NCI-H526 (cell line): Measurements from ENCODE around the gene DPP6.

Source experiments
- DNase-seq, 2 experiments: peaks; one replicate each; lab custom pipeline; 2025; lab: John Stamatoyannopoulos, UW

DPP6 gene

DNA sequence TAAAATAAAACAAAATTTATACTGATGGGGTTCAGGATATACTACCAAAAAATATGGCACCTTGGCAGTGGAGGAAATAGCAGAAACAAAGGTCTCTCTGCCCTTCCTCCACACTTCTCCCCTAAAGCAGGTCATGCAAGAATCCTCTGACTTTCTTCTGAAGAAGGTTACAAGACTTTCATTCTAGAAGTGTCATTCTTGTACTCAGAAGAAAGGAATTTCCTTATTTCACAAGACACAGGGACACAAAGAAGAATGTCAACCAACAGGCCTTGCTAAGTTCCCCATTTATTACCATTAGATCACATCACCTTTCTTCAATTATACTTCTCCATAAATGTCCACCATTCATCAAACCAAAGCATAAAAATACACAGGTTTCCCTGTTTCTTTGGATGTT lies 480.6 kb downstream of the DPP6 start:
- no peak for DNase-seq

DNA sequence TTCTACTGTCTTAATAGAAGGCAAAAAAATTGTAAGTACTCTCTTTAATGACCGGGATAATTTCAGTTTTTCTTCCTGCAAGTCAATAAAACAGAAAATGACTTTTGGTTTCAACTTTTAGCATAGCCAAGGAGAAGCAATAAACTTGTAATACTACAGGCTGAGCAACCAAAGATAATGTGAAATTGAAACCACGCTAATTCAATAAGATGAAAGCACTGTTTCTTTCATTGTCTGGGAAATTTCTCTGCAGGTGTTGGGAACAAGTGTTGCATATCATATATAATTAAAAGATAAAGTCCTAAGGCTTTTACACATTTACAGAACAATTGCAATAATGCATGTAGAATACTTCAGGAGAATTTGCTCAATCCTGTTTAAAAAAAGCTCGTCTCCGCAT lies 488.4 kb downstream of the DPP6 start:
- DNase-seq, result no peak

DNA sequence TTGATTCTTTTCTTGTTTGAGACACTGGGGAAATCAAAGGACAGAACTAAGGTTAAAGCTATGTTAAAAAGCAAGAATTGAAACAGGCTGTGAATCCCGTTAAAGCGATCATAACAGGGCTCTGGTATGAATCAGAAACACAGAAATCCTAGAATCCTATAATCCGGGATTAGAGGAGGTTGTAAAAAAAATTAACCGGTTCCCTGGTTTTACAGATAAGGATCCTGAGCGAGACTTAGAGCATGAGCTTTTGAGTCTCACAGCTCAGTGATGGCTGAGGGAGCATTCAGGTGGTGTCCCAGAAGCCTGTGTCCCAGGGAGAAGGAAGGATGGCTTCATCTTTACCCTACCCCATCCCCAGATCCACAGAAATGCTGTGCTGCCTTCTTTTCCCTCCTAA lies 489.4 kb downstream of the DPP6 start:
- no peak for DNase-seq

DNA sequence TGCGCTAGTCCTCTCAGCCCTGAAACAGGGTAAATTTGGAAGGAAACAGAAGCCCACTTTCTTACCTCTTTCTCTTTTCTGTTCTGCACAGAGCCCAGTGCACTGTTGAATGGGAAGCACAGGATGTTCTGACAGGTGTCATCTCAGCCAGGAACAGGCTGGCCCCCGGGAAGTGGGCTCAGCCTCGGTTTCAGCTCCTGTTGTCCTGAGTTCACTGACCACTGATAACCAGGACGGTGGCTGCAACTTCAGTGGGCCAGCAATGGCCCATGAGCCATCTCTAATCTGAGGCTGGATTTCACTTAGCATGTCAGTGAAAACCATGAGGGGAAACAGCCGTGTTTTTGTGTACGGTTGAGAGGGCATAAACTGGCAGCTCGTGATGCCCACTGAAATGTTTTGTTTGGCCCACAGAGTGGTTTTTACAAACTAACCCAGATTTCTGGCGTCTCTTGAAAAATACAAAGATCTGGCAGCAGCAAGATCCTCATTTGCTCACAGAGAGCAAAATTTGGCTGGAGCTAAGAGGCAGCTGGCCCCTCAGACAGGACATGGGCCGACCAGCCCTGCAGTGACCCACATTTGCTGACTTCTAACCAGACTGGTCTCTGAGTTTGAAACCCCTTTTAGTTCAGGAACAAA lies 494.9 kb downstream of the DPP6 start:
- no peak for DNase-seq

DNA sequence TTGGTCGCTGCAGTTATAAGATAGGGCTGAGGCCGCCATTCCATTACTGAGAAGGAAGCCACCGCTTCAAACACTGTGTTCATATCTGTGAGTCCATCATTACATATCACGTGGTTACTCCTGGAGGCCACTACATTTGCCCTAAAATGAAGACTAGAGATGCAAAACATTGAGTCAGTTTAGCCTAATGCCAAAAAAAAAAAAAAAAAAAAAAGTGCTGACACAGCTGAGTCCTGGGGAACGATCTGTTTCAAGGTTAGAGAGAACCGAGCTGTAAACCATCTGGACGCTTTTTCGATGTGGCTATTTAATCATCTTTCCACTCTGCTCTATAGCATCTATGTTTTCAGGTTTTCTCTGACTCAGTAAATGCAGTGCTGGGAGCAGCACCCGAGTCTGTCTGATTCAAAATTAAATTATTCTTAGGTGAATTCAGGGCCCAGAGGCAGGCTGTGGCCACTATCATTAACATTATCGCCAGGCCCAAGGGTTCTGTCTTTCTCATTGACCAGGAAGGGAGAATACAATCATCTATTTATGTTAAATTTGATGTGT lies 501.6 kb downstream of the DPP6 start:
- DNase-seq, result no peak

DNA sequence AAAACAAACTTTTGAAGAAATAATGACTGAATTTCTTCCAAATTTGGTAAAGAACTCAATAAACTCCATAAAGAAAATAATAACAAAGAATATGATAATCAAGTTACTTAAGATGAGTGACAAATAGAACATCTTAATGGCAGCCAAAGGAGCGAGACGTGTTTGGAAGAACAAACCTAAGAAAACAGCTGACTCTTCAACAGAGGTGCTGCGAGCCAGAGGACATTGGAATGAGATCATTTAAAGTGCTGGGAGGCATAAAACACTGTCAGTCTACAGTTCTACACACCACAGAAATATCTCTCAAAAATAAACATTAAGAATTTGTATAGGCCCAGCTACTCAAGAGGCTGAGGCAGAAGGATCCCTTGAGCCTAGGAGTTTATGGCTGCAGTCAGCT lies 507.3 kb downstream of the DPP6 start:
- DNase-seq, result no peak

DNA sequence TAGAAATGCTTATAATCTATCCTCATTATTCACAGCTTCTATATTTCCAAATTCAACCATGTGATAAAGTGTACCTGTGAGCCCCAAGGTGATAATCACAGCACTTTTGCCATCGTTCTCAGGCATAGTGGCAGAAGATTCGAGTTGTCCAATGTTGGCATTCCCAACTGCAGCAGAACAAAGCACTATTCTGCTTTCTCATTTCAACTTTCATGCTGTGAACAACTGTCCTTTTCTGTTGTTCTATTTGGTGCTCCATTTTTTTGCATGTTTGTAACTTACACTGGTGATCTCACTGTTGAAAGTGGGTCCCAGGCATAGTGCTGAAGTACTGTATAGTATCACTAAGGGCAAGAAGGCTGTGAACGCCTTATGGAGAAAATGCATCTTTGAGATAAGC lies 512.5 kb downstream of the DPP6 start:
- DNase-seq, result no peak

DNA sequence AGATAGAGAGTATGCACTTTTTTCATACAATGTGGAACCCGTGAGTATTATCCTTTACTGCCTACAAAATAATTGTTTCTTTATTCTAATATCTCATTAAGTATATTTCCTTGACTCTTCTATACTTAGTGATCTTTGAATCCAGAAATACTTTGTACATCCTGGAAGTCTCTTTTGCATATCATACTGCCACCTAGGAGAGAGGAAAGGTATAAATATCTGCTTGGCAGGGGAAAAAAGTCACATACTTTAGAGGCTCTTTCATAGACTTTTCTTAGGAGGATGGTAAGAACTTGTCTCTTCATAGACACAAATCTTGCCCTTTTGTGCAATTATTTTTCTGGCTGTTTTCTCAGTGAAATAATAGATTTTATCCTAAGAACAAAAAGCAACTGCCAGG lies 514.7 kb downstream of the DPP6 start:
- DNase-seq, result no peak

DNA sequence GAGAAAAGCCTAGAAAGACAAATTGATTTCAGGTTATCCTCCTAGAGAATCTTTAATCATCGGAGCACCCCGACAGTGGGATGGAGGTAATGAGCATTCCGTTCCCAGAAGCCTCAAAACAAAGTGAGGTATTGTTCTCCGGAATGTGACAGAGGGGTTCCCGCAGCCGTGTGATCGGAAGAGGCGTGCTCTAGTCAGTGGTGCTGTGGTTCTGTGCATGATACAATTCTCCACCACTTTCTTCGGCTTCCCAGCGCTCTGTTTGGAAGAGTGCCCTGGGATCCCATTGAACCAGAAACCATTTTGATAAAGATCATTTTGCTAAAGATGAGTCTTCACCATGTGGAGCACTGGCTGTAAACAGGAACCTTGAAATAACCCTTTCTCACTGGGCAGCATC lies 516.1 kb downstream of the DPP6 start:
- no peak for DNase-seq

DNA sequence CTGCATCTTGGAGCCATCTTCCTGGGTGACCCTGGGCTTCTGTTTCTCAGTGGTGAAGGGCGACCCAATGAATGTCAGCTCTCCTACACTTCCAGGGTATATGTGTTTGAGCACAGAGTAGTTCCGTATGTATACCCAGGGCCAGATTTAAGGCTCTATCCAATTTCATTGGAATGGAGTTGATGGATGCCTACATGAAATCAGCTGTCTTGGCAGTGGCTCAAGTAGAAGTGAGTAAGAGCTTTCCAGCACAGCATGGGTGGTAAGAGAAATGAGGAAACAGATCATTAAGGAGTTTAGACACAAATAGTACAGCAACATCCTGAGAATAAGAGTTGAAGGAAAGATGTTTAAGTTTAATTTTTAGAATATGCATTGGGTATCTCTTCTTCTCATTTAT lies 517.7 kb downstream of the DPP6 start:
- no peak for DNase-seq

DNA sequence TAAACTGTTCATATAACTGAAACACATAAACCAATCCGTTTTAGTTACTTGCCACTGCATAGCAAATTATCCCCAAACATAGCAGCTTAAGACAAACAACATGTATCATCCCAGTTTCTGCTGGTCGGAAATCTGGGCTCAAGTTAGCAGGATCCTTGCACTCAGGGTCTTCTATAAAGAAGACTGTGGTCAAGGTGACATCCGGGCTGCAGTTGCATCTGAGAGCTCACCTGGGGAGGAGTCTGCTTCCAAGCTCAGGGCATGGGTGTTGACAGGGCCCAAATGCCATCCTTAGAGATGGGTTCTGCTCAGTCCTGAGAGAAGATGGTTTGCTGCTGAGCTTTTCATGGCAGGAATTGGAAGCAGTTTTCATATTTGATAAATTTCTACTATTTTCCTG lies 519.6 kb downstream of the DPP6 start:
- no peak for DNase-seq

DNA sequence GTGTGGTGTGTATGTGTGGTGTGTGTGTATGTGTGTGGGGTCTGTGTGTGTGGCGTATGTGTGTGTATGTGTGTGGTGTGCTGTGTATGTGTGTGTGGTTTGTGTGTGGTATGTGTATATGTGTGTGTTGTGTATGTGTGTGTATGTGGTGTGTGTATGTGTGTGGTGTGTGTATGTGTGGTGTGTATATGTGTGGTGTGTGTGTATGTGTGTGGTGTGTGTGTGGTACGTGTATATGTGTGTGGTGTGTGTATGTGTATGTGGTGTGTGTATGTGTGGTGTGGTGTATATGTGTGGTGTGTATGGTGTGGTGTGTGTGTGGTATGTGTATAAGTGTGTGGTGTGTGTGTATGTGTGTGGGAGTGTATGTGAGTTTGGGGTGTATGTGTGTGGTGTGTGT lies 522.0 kb downstream of the DPP6 start:
- DNase-seq, result no peak

DNA sequence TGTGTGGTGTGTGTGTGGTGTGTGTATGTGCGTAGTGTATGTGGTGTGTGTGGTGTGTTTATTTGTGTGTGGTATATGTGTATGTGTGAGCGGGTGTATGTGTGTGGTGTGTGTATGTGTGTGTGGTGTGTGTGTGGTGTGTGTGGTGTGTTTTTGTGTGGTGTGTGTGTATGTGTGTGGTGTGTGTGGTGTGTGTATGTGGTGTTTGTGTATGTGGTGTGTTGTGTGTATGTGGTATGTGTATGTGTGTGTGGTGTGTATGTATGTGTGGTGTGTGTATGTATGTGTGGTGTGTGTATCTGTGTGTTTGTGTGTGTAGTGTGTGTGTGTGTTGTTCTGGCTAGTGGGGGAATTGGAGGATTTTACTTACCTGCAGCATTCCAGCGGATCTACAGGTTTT lies 523.3 kb downstream of the DPP6 start:
- DNase-seq, result no peak

DNA sequence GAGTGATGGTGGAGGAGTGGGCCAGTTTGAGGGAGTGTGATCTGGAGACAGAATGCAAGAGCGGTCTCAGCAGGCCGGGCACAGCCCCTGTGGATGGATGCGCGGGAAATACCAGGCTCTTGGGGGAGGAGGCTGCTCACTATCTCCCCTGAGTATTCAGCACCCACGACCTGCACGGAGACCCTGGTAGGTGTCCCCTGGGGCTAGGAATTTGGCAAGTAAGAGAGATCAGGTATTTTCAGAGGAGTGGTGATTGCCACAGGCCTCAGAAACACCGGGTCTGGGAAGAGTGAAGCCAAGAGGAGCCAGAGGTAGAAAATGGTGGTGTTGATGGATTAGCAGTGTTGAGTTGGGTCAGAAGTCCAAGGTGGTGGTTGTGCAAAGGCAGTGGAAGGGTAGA lies 524.4 kb downstream of the DPP6 start:
- no peak for DNase-seq

DNA sequence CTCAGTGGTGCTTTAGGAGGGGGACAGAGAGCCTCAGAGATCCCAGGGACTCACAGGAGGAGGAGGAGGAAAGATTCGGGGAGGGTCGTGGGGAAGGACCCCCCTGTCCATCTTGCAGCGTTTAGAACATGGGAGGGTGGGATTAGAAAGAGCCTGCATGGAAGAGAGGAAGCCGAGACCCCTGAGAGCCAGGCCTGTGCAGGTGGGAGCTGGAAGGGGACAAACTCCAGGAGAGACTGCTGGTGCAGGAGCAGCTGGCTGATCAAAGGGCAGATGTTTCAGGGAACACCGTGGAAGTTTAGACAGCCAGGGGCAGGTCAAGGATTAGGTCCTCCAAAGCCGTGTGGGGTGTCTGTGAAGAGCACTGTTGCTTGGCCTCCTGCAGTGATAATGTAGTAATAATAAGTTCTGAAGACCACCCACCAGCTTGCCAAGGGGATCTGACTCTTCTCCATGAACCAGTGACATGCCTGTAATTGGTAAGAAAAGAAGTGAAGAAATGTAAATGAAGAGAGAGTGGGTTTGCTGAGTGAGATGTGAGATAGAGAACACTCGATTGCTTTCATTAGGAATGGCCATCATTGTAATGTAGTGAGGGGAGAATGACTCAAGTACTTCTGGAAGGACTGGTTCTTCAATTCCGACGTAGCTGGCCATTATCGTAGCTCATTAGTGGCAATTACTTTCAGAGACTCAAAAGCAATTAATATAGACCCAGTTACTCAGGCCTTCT lies 525.1 kb downstream of the DPP6 start:
- no peak for DNase-seq

DNA sequence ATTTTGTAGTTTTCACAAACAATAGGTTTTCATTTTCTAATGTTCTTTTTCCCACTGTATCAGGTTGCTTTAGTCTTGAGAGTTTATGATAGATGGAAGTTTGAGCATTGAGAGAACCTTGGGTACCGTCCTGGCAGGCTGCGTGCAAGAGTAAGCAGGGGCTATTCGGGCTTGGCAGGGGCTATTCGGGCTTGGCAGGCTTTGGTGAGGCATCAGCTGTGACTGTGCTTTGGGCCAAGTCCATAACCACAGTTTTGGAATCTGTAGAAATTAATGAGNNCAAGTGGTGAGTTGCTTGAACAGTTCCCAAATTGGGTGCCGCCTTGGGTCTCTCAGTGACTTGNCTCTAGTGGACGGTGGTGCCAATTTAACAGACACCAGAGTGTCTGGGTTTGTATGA lies 526.1 kb downstream of the DPP6 start:
- DNase-seq, result no peak

DNA sequence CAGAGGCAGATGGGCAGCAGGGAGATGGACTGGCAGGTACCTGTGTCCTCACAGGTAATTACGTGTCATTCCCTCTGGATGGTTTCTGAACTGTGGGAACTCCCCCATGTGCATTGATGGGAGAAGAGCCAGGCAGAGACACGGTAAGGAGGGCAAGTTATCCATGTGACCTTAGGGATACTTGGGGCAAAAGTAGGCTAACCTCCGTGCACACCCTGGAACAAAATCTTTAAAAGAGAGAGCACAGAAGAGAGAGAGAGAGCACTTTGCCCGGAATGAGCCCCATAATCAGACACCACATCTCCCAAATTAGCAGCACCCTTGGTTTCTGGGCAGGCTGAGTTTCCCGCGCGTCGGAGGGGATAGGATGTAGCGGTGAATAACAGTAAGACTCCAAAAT lies 527.5 kb downstream of the DPP6 start:
- DNase-seq, result no peak

DNA sequence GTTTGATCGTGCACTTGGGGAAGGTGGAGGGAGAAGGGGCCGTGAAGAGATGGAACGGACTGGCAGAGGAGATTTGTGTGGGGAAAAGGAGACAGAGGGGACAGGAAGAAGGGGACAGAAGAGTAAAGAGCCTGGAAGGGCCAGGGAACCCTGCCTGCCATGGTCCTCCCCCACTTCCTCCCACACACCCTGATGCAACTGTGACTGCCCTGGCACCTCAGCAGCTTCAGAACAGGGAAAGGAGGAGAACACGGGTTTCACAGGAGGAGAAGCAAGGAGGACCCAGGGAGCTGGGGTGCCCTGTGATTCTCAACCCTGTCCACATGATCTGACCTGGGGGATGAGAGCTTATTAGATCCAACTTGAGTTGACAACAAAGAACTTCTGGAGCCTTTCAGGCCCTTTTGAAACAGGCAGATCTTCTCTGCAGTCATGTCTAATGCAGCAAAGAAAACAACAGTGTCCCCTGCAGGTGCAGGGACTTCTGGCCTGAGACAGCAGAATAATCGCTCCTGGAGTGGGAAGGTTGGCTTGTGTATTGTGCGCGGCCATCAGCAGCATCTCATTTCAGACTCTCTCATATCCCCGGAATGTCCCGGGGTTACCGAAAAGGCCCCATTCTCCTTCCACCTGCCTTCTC lies 529.2 kb downstream of the DPP6 start:
- DNase-seq, result no peak

DNA sequence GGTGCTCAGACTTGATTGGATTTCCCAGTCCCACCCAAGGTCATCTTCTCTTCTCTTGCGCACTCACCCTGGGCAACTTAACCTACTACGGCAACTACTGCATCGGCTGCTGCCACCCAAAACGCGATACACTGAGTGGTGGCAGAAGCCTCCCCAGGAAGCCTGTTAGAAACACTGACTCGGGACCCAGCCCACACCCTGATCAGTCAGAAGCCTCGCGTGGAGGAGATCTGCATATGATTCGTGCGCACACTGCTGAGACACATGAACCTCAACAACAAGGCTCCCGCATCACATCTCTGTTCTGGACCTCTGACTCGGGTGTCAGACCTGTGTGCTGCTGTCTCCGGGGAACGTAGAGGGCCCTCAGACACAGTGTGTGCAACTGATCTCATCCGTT lies 531.3 kb downstream of the DPP6 start:
- no peak for DNase-seq

DNA sequence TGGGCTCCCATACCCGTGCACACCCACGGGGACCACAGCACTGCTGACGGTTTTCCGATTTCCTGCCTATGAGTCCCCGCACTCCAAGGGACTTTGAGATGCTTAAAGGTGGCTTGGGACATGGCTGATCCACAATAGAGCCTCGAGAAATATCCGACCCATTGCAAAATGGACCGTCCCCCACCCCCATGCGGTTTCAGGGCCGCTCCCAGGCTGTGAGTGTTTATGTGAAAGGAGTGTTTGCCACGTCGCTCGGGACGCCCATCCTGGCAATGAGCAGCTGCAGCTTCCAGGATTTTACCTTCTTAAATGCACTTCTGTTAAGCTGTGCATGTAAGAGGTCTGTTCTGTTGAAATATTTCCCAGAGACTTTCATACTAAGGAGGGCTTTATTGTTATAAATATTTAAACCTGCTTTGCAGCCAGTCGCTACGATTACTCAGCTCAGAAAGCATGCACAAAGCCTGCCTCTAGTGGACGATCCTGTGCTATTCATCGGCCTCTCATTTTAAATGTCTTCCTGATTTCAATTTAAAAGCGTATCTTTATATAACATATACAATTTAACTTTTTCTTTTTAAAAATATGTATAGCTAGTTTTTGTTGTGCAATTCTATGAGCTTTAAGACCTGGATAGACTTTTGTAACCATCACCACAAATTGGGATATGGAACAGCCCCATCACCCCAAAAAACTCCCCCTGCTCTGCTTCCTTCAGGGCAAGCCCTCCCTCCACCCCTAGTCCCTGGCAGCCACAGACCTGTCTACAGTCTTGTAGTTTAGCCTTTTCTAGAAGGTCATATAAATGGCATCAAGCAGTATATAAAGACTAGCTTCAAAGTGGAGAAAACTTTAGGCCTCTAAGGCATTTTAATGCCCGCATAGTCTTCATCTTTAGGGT lies 532.4 kb downstream of the DPP6 start:
- DNase-seq, result no peak

DNA sequence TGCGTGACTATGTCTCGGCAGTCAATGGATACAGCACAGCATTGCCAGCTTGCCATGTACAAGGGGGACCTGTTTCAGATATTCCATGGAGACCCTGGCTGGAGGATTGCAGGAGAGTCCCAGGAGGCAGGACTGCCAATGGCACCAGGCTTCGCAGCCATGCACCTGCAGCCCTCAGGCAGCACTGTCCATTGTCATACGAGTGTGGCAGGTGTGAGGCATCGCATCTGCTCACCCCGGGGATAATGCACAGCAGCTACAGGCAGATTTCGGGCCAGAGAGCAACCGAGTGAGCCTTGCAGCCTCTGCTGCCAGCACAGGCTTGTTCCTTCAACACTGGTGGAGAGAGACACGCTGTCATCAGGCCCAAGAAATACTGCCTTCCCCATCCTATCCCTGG lies 535.6 kb downstream of the DPP6 start:
- no peak for DNase-seq

DNA sequence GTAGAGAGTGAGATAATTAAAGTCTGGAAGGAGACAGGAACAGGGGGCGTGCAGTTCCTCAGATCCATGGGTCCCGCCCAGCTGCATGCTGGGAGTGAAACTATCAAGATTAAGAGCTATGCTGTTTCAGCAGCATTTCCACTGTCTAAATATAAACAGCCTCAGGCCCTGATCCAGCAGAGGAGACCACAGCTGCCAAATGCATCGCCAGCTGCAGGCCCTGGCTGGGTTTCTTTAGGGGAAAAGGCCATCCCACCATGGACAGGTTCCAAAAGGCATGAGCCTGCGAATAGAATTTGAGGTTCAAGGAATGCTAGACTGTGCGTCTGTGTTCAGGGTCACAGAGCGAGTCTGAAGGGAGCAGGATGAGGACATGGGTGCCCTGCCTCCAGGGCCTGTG lies 539.3 kb downstream of the DPP6 start:
- DNase-seq, result no peak
